ENCODE results near the gene TLE5. TPM values are rescaled to one million over a fixed set of nuclear protein-coding genes. Genes with fewer than 3 reads are reported as not detected.

Gene TLE5
- total and polyA plus RNA-seq, 8 donors: 335 to 954 (median 788) TPM

GRCh38 chr19:3047496-3048189 lies 14.7 kb downstream of the TLE5 start:
- peaks cover 0 to 2% of the 10 kb centered on the region in 2 donors for H3K36me3 ChIP-seq
- H3K4me3 ChIP-seq: peak overlapping the region; percentile 14 to 15
- no peak for TF ChIP-seq CTCF (IDR thresholded peaks at IDR 0.05)
- peaks cover 0 to 38% of the 10 kb centered on the region in 2 donors for H3K27me3 ChIP-seq
- intact Hi-C loops (cut with DNase I): no loop called here
- DNase-seq (peak; percentile 81 to 92 (median 84)), ATAC-seq (peak; percentile 87)
- peaks cover 3 to 14% of the 10 kb centered on the region in 2 donors for H3K4me1 ChIP-seq
- H3K9me3 ChIP-seq: no peaks in the 10 kb centered on the region
- H3K27ac ChIP-seq: peak overlapping the region in 1 of 2 donors; percentile 53

- DNase-seq: peak in 2 of 4 donors; percentile 58 to 86
- Histone ChIP-seq H3K9me3 (no peaks in the 10 kb centered on the region), H3K36me3 (no peaks in the 10 kb centered on the region), H3K4me1 (peaks cover 3 to 18% of the 10 kb centered on the region in 2 donors), H3K27ac (peak overlapping the region in 1 of 2 donors; percentile 53), H3K4me3 (peak overlapping the region; percentile 14 to 15), H3K27me3 (peaks cover 0 to 44% of the 10 kb centered on the region in 2 donors)
- intact Hi-C loops (cut with DNase I): no loop called here
- TF ChIP-seq CTCF (IDR thresholded peaks at IDR 0.05): no peak
- peak; percentile 26 for ATAC-seq
Observed at GRCh38 chr19:3046698-3047495, 15.4 kb downstream of the TLE5 start.

- DNase-seq: no peak
- no peak for TF ChIP-seq CTCF (IDR thresholded peaks at IDR 0.05)
- Histone ChIP-seq H3K4me1 (peaks cover 3 to 18% of the 10 kb centered on the region in 2 donors), H3K27ac (no peak overlapping the region), H3K27me3 (peaks cover 0 to 51% of the 10 kb centered on the region in 2 donors), H3K4me3 (no peak overlapping the region), H3K36me3 (no peaks in the 10 kb centered on the region), H3K9me3 (no peaks in the 10 kb centered on the region)
- no peak for ATAC-seq
- intact Hi-C loops (cut with DNase I): no loop called here
Observed at GRCh38 chr19:3045885-3046697, 16.2 kb downstream of the TLE5 start.

- intact Hi-C loops (cut with DNase I): no loop called here
Observed at GRCh38 chr19:3045191-3045590, 17.1 kb downstream of the TLE5 start.

More at GRCh38 chr19:3045191-3045590, 17.1 kb downstream of the TLE5 start:
- no peak overlapping the region for H3K27ac ChIP-seq
- no peak for DNase-seq
- H3K4me3 ChIP-seq: no peak overlapping the region
- peaks cover 3 to 18% of the 10 kb centered on the region in 2 donors for H3K4me1 ChIP-seq
- no peak for TF ChIP-seq CTCF (IDR thresholded peaks at IDR 0.05)
- peaks cover 0 to 51% of the 10 kb centered on the region in 2 donors for H3K27me3 ChIP-seq
- no peaks in the 10 kb centered on the region for H3K9me3 ChIP-seq
- no peak for ATAC-seq
- H3K36me3 ChIP-seq: no peaks in the 10 kb centered on the region
